OCI-LY1 (cell line): Measurements from ENCODE around the gene TARS3.

Experiments
- CTCF ChIP-seq: fragments of 200-600 bp; sonication (generic), shearing (Covaris generic); IDR thresholded peaks from 2 replicates; pipeline ENCODE4 v1.5.1; 2017; ENCODE audit warnings: mild to moderate bottlenecking, antibody characterized with exemption, low read length, moderate library complexity, mixed read lengths
- EZH2 ChIP-seq: fragments of 200-600 bp; sonication (generic), shearing (Covaris generic); IDR thresholded peaks from 2 replicates; pipeline ENCODE4 v1.8.0; 2017; ENCODE audit warnings: borderline replicate concordance, mixed run types, mild to moderate bottlenecking, antibody characterized with exemption, low read length, moderate library complexity, mixed read lengths

- TF ChIP-seq CTCF (no peak), EZH2 (no peak)
Observed at GRCh38 chr15:101635944-101636727, 88.1 kb downstream of the TARS3 start.
